ENCODE measurements around the gene VAT1. TPM values are rescaled to one million over a fixed set of nuclear protein-coding genes. Genes with fewer than 3 reads are reported as not detected.

VAT1 gene
- total and polyA plus RNA-seq, 2 of the 13 experiments (the other 11 are each of a cell fraction or from before 2014, with no cell fraction given) = 143 to 205 TPM

DNA sequence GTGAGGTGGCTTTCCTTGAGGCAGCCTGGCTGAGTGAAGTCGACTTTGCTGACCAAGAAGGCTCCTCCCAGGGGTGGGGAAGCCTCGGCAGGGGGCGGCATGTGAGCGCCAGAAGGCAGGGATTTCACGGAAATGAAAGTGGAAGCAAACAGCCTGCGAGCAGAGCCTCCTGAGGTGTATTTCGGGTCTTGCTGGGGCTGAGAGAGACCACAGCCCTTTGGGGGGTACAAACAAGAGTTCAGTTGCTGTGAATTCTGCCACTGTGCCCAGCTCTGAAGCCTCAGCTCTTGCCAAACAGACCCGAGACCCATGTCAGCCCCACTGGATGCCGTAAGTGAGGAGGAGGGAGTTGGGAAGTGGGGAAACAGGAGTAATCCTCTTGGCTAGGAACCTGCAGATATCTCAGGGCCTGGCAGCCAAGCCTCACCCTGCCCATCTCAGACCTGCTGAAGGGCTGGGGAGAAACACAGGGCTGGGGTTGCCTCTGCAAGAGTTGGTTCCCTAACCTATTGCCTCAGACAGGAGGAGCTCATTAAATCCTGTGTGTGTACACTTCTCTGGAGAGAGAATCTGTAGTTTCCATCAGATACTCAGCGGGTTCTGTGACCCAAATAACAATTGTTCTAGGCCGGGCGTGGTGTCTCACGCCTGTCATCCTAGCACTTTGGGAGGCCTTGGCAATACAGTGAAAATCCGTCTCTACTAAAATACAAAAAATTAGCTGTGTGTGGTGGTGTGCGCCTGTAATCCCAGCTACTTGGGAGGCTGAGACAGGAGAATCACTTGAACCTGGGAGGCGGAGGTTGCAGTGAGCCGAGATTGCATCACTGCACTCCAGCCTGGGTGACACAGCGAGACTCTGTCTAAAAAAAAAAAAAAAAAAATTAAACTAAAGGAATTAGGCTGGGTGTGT lies 15.3 kb downstream of the VAT1 start, which contains the start of gene IFI35 (continued):
- TF ChIP-seq U2AF1 (optimal IDR thresholded peaks at IDR 0.05; ENCODE audit: low read depth, low read length) = no peak
- no peak for TF ChIP-seq MAZ (IDR thresholded peaks at IDR 0.05; ENCODE audit: borderline replicate concordance, low read depth, low read length)
- peak; percentile 66 for TF ChIP-seq MAZ (CRISPR knock-in tag; IDR thresholded peaks at IDR 0.05; ENCODE audit: low read depth)
- TF ChIP-seq, protein P1, sequence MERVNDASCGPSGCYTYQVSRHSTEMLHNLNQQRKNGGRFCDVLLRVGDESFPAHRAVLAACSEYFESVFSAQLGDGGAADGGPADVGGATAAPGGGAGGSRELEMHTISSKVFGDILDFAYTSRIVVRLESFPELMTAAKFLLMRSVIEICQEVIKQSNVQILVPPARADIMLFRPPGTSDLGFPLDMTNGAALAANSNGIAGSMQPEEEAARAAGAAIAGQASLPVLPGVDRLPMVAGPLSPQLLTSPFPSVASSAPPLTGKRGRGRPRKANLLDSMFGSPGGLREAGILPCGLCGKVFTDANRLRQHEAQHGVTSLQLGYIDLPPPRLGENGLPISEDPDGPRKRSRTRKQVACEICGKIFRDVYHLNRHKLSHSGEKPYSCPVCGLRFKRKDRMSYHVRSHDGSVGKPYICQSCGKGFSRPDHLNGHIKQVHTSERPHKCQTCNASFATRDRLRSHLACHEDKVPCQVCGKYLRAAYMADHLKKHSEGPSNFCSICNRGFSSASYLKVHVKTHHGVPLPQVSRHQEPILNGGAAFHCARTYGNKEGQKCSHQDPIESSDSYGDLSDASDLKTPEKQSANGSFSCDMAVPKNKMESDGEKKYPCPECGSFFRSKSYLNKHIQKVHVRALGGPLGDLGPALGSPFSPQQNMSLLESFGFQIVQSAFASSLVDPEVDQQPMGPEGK (CRISPR knock-in tag; IDR thresholded peaks at IDR 0.05) = peak; percentile 65
- peak; percentile 100 for TF ChIP-seq IRF2 (CRISPR knock-in tag; IDR thresholded peaks at IDR 0.05)
- no peak for TF ChIP-seq ZBTB49 (CRISPR knock-in tag; IDR thresholded peaks at IDR 0.05; ENCODE audit: borderline replicate concordance)
- TF ChIP-seq SMAD3 (CRISPR knock-in tag; IDR thresholded peaks at IDR 0.05) = peak; percentile 87; the same call in 1 of the 2 replicates
- TF ChIP-seq NFYC (CRISPR knock-in tag; IDR thresholded peaks at IDR 0.05) = no peak
- TF ChIP-seq KMT2B (CRISPR knock-in tag; IDR thresholded peaks at IDR 0.05) = peak; percentile 92
- TF ChIP-seq ZNF567 (CRISPR knock-in tag; IDR thresholded peaks at IDR 0.05; ENCODE audit: borderline replicate concordance) = no peak
- TF ChIP-seq TMF1 (CRISPR knock-in tag; IDR thresholded peaks at IDR 0.05; ENCODE audit: low read depth) = no peak
- peak; percentile 81 for TF ChIP-seq SAP130 (CRISPR knock-in tag; IDR thresholded peaks at IDR 0.05; ENCODE audit: low read depth)
- TF ChIP-seq, protein P2, sequence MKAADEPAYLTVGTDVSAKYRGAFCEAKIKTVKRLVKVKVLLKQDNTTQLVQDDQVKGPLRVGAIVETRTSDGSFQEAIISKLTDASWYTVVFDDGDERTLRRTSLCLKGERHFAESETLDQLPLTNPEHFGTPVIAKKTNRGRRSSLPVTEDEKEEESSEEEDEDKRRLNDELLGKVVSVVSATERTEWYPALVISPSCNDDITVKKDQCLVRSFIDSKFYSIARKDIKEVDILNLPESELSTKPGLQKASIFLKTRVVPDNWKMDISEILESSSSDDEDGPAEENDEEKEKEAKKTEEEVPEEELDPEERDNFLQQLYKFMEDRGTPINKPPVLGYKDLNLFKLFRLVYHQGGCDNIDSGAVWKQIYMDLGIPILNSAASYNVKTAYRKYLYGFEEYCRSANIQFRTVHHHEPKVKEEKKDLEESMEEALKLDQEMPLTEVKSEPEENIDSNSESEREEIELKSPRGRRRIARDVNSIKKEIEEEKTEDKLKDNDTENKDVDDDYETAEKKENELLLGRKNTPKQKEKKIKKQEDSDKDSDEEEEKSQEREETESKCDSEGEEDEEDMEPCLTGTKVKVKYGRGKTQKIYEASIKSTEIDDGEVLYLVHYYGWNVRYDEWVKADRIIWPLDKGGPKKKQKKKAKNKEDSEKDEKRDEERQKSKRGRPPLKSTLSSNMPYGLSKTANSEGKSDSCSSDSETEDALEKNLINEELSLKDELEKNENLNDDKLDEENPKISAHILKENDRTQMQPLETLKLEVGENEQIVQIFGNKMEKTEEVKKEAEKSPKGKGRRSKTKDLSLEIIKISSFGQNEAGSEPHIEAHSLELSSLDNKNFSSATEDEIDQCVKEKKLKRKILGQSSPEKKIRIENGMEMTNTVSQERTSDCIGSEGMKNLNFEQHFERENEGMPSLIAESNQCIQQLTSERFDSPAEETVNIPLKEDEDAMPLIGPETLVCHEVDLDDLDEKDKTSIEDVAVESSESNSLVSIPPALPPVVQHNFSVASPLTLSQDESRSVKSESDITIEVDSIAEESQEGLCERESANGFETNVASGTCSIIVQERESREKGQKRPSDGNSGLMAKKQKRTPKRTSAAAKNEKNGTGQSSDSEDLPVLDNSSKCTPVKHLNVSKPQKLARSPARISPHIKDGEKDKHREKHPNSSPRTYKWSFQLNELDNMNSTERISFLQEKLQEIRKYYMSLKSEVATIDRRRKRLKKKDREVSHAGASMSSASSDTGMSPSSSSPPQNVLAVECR (CRISPR knock-in tag; IDR thresholded peaks at IDR 0.05; ENCODE audit: borderline replicate concordance) = peak; percentile 66; the same call in 1 of the 2 replicates
- TF ChIP-seq, protein P3, sequence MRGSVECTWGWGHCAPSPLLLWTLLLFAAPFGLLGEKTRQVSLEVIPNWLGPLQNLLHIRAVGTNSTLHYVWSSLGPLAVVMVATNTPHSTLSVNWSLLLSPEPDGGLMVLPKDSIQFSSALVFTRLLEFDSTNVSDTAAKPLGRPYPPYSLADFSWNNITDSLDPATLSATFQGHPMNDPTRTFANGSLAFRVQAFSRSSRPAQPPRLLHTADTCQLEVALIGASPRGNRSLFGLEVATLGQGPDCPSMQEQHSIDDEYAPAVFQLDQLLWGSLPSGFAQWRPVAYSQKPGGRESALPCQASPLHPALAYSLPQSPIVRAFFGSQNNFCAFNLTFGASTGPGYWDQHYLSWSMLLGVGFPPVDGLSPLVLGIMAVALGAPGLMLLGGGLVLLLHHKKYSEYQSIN (CRISPR knock-in tag; IDR thresholded peaks at IDR 0.05; ENCODE audit: borderline replicate concordance) = no peak
- no peak for TF ChIP-seq ZBTB10 (CRISPR knock-in tag; IDR thresholded peaks at IDR 0.05; ENCODE audit: borderline replicate concordance)
